ENCODE results near the gene FXYD3.

DNA sequence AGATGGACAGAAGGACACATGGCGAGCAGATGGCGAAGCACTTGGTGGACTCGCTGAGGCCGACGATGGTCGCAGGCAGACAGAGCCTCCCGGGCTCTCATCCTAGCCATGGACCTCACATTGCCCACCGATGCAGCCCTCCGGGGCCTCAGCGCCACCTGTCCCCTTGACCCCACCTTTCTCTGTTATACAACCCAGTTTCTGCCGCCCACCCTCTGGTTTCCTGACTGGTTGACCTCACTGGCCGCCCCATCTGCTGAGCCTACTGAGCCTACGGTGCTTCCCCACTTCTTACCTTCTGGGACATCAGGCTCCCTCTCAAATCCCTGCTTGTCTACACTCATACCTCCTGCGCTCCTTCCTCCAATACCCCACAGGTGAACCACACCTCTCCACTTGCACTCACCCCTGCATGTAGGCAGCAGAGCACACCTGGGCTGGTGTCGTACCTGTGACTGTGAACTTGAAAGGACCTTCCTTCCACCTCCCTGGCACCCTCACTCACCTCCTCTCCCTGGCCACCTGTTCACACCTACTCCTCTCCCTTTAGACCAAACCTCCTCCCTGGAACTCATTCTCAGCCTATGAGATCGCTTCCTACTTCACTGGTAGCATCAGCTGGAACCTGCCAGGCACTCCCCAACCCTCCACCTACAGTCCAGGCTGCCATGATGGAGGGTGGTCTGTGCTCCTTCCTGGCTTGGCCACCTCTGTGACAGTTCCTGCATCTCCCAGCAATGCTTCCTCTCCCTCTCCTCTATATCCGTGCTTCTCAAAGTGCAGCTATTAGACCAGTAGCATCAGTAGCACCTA lies 38.0 kb upstream of the FXYD3 start:
- TF ChIP-seq, protein P1, sequence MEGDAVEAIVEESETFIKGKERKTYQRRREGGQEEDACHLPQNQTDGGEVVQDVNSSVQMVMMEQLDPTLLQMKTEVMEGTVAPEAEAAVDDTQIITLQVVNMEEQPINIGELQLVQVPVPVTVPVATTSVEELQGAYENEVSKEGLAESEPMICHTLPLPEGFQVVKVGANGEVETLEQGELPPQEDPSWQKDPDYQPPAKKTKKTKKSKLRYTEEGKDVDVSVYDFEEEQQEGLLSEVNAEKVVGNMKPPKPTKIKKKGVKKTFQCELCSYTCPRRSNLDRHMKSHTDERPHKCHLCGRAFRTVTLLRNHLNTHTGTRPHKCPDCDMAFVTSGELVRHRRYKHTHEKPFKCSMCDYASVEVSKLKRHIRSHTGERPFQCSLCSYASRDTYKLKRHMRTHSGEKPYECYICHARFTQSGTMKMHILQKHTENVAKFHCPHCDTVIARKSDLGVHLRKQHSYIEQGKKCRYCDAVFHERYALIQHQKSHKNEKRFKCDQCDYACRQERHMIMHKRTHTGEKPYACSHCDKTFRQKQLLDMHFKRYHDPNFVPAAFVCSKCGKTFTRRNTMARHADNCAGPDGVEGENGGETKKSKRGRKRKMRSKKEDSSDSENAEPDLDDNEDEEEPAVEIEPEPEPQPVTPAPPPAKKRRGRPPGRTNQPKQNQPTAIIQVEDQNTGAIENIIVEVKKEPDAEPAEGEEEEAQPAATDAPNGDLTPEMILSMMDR (IDR thresholded peaks at IDR 0.05) = no peak
- no peak for TF ChIP-seq POLR2A (IDR thresholded peaks at IDR 0.05)

Measured in prostate gland (tissue), 2 donors.